Activated naive CD4-positive, alpha-beta T cell treated with anti-CD3 and anti-CD28 coated beads, Interleukin-2, amount 10 ng/mL, durations not matched to agents 7 days and 5 days (primary cell): Measurements from ENCODE around the gene TRIM66.
"Not testable (repeated sequence)": the region's sequence is repeated elsewhere in the genome, so short reads cannot be mapped to it uniquely, and the experiment has no call there.

Experiments used
- CTCF ChIA-PET: fragments of 350-600 bp; sonication (Branson Sonifier 250); formaldehyde crosslinking; loops from one replicate; lab custom pipeline; 2021; ENCODE audit warnings: antibody characterized with exemption; lab: Charles Lee
- DNase-seq: peaks from one replicate; pipeline ENCODE4 v3.0.0-alpha.2; 2020
- H3K27ac Mint-ChIP-seq: one replicate; pipeline ENCODE4 v1.8.0; 2021; ENCODE audit warnings: mild to moderate bottlenecking, moderate library complexity, mixed read lengths
- H3K27me3 Mint-ChIP-seq: one replicate; pipeline ENCODE4 v1.8.0; 2021; ENCODE audit warnings: mild to moderate bottlenecking, mixed read lengths
- H3K36me3 Mint-ChIP-seq: one replicate; pipeline ENCODE4 v1.8.0; 2021; ENCODE audit warnings: mixed read lengths
- H3K4me1 Mint-ChIP-seq: one replicate; pipeline ENCODE4 v1.8.0; 2021; ENCODE audit warnings: mixed read lengths
- H3K4me3 Mint-ChIP-seq: one replicate; pipeline ENCODE4 v1.8.0; 2021; ENCODE audit warnings: mild to moderate bottlenecking, moderate library complexity, mixed read lengths
- H3K9me3 Mint-ChIP-seq: one replicate; pipeline ENCODE4 v1.8.0; 2021; ENCODE audit warnings: mixed read lengths

Gene TRIM66

DNA sequence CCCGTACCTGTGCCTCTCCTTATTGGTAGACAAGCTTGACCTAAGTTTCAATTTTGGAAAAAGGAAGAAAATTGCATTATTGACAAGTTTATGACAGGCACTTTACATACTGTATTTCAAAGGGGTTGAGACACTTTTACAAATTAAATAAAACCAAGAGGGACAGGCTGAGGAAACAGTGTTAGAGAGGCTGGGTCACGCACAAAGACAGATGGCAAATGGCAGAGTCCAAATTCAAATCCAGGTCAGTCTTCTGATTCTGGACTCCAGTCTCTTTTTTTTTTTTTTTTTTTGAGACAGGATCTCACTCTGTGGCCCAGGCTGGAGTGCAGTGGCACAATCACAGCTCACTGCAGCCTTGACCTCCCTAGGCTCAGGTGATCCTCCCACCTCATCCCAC is 10.1 kb downstream of the TRIM66 start:
- CTCF ChIA-PET: interaction anchor here (1.3 kb wide), 1 partner anchor 46 kb away, joined by 4 read pairs; no protein-coding TSS in a partner anchor
- Mint-ChIP-seq H3K9me3 (no peaks in the 10 kb centered on the region), H3K4me3 (no peak overlapping the region), H3K36me3 (peaks cover 33% of the 10 kb centered on the region), H3K4me1 (peaks cover 4% of the 10 kb centered on the region), H3K27ac (no peak overlapping the region), H3K27me3 (no peaks in the 10 kb centered on the region)
- no peak for DNase-seq

- no peaks in the 10 kb centered on the region for H3K9me3 Mint-ChIP-seq
- H3K27me3 Mint-ChIP-seq: no peaks in the 10 kb centered on the region
- CTCF ChIA-PET: interaction anchor here (1.3 kb wide), 1 partner anchor 45 kb away, joined by 4 read pairs; no protein-coding TSS in a partner anchor
- DNase-seq: no peak
- H3K36me3 Mint-ChIP-seq: peaks cover 39% of the 10 kb centered on the region
- H3K4me3 Mint-ChIP-seq: no peak overlapping the region
- peaks cover 4% of the 10 kb centered on the region for H3K4me1 Mint-ChIP-seq
- H3K27ac Mint-ChIP-seq: no peak overlapping the region
These were observed 10.8 kb downstream of the TRIM66 start for GRCh38 chr11:8671651-8672062.

- CTCF ChIA-PET: interaction anchor here (1.3 kb wide), 1 partner anchor 44 kb away, joined by 4 read pairs; no protein-coding TSS in a partner anchor
These were observed 11.3 kb downstream of the TRIM66 start for GRCh38 chr11:8671193-8671612.

DNA sequence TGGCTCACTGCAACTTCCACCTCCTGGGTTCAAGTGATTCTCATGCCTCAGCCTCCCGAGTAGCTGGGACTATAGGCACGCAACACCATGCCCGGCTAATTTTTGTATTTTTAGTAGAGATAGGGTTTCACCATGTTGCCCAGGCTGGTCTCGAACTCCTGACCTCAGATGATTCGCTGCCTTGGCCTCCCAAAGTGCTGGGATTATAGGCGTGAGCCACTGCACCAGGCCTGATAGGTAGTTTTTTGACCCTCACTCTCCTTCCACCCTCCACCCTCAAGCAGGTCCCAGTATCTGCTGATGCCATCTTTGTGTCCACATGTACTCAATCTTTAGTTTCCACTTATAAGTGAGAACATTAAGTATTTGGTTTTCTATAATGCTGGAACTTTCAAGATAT is 12.4 kb downstream of the TRIM66 start:
- DNase-seq, H3K4me3 Mint-ChIP-seq, H3K27me3 Mint-ChIP-seq, H3K27ac Mint-ChIP-seq, H3K9me3 Mint-ChIP-seq, CTCF ChIA-PET, H3K4me1 Mint-ChIP-seq: not testable (repeated sequence)
- peaks cover 44% of the 10 kb centered on the region for H3K36me3 Mint-ChIP-seq

More at GRCh38 chr11:8671193-8671612, 11.3 kb downstream of the TRIM66 start:
- Mint-ChIP-seq H3K4me1 (peaks cover 4% of the 10 kb centered on the region), H3K9me3 (no peaks in the 10 kb centered on the region), H3K4me3 (no peak overlapping the region), H3K27me3 (no peaks in the 10 kb centered on the region), H3K36me3 (peaks cover 42% of the 10 kb centered on the region), H3K27ac (no peak overlapping the region)
- DNase-seq: no peak

- Mint-ChIP-seq H3K4me1 (no peaks in the 10 kb centered on the region), H3K9me3 (no peaks in the 10 kb centered on the region), H3K4me3 (no peak overlapping the region), H3K27ac (no peak overlapping the region), H3K36me3 (peaks cover 20% of the 10 kb centered on the region), H3K27me3 (no peaks in the 10 kb centered on the region)
- DNase-seq: no peak
- CTCF ChIA-PET: no interaction called here
These were observed 17.2 kb downstream of the TRIM66 start for GRCh38 chr11:8665222-8665621.

DNA sequence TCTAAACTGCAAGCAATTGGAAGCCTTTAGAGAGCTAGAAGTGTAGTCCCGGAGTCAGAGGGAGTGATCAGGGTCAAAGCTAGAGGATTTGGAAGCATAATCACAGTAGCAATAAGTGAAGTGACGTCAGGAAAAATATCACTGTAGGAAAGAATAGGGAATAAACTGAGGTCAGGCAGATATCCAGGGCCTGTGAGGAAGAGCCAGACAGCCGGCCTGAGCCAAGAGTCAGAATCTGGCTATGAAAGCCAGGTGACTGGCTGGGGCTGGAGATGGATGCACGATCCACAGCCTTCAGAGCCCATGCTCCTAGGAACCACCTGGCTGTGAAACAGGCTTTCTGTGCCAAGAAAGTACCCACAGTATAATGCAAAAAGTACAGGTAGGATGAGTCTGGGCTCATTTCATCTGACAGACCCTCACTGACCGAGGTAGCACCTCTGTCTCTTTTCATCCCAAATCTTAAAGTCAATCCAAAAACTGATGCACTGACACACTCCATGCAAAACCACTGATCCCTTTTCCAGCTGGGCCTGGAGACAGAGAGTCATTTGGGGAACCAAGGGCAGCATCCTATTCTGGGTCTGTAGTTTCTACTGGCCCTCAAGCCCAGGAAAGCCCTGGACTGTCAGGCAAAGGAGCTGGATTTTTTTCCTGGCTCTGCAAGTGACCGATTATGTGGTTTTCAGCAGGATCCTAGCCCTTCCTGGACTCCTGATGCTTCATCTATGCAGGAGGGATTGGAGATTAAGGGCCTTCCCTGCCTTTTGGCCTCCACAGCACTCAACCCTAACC is 21.3 kb downstream of the TRIM66 start:
- H3K36me3 Mint-ChIP-seq: peaks cover 5% of the 10 kb centered on the region
- no peak for DNase-seq
- H3K4me3 Mint-ChIP-seq: no peak overlapping the region
- H3K27ac Mint-ChIP-seq: no peak overlapping the region
- H3K27me3 Mint-ChIP-seq: no peaks in the 10 kb centered on the region
- no peaks in the 10 kb centered on the region for H3K9me3 Mint-ChIP-seq
- CTCF ChIA-PET: interaction anchor here (1.0 to 1.7 kb wide), 2 partner anchors 153 to 298 kb away, joined by 3 to 4 read pairs; no protein-coding TSS in a partner anchor
- H3K4me1 Mint-ChIP-seq: no peaks in the 10 kb centered on the region

DNA sequence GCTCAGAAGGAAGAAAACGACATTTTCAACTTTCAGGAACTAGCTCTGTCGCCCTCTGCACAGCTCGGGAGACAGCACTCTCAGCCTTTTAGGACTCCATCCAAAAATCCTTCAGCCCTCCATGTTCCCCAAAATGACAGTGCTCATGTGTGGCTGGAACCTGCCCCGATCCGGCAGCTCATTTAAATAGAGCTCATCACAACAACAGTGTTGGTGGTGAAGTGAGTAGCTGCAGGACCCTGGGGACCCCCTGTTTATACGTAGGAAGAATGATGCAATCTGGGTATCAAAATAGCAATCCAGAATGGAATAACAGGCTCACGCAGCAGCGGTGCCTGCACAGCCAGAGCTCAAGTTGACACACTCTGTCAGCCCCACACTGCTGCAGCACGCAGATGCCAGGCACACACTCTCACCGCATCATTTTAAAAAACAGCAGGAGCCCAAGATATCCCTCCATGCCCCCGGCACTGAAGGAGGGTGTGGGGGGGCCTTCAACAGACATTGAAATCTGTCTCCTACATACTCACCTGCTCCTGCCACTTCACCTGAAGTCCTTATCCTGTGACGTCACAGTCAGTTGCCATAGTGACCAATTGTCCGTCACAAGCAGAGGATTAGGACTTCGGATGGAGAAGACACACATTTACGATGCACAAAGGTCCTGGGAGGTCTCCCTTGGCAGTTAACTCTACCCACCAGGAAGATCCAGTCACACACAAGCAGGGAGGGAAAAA is 24.0 kb downstream of the TRIM66 start:
- no peaks in the 10 kb centered on the region for H3K27me3 Mint-ChIP-seq
- H3K36me3 Mint-ChIP-seq: peaks cover 3% of the 10 kb centered on the region
- peaks cover 3% of the 10 kb centered on the region for H3K4me1 Mint-ChIP-seq
- H3K9me3 Mint-ChIP-seq: no peaks in the 10 kb centered on the region
- CTCF ChIA-PET: no interaction called here
- DNase-seq: no peak
- H3K27ac Mint-ChIP-seq: no peak overlapping the region
- H3K4me3 Mint-ChIP-seq: no peak overlapping the region

GRCh38 chr11:8656291-8656690 is 26.2 kb downstream of the TRIM66 start:
- peaks cover 3% of the 10 kb centered on the region for H3K36me3 Mint-ChIP-seq
- H3K4me1 Mint-ChIP-seq: peaks cover 3% of the 10 kb centered on the region
- H3K27ac Mint-ChIP-seq: no peak overlapping the region
- no peaks in the 10 kb centered on the region for H3K27me3 Mint-ChIP-seq
- DNase-seq: no peak
- CTCF ChIA-PET: no interaction called here
- no peak overlapping the region for H3K4me3 Mint-ChIP-seq
- H3K9me3 Mint-ChIP-seq: no peaks in the 10 kb centered on the region

DNA sequence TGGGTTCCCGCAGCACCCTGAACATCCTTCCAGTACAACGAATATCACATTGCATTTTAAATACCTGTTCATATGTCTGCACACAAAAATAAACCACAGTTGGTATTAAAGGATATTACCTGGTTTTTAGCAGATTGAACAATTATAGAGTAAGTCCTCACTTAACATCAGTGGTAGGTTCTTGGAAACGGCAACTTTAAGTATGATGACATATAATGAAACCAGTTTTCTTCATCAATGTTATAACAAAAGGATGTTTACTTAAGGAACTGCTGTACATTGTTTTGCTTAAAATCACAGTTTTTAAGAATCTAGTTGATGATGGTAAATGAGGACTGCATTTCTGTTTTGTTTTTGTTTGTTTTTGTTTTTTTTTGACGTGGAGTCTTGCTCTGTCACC is 28.0 kb downstream of the TRIM66 start:
- no peaks in the 10 kb centered on the region for H3K9me3 Mint-ChIP-seq
- no peak overlapping the region for H3K4me3 Mint-ChIP-seq
- peaks cover 8% of the 10 kb centered on the region for H3K36me3 Mint-ChIP-seq
- no peak overlapping the region for H3K27ac Mint-ChIP-seq
- no peak for DNase-seq
- H3K27me3 Mint-ChIP-seq: no peaks in the 10 kb centered on the region
- peaks cover 3% of the 10 kb centered on the region for H3K4me1 Mint-ChIP-seq
- CTCF ChIA-PET: no interaction called here

- no peak for DNase-seq
- Mint-ChIP-seq H3K4me1 (peaks cover 8% of the 10 kb centered on the region), H3K36me3 (peaks cover 15% of the 10 kb centered on the region), H3K27ac (no peak overlapping the region), H3K4me3 (no peak overlapping the region), H3K9me3 (no peaks in the 10 kb centered on the region), H3K27me3 (no peaks in the 10 kb centered on the region)
- CTCF ChIA-PET: no interaction called here
These were observed 30.3 kb downstream of the TRIM66 start for GRCh38 chr11:8652140-8652539.

DNA sequence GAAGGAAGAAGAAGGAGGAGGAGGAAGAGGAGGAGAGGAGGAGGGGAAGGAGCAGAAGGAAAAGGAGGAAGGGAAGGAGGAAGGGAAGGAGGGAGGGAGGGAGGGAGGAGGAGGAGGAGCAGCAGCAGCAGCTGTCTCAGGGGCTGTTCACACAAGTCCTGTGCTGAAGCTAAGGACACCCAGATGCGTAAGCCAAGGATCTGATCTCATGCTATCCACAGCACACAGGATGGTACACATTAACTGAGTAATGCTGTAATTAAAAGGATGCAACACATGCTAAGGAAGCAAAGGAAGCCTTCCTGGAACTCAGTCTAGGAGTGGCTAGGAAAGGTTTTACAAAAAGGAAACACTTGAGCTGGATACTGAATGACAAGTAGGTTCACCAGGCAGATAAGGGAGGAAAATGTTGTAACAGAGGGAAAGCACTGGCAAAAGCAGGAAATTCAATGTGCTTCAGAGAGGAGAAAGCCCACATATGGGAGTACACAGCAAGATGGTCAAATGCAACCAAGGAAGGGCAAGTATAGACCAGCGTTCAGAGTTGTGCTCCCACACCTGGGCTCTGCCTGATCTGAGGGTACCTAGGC is 32.0 kb downstream of the TRIM66 start:
- Mint-ChIP-seq H3K4me1 (peaks cover 8% of the 10 kb centered on the region), H3K27ac (no peak overlapping the region), H3K9me3 (no peaks in the 10 kb centered on the region), H3K36me3 (peaks cover 20% of the 10 kb centered on the region), H3K27me3 (no peaks in the 10 kb centered on the region), H3K4me3 (no peak overlapping the region)
- DNase-seq: no peak
- CTCF ChIA-PET: no interaction called here

- Mint-ChIP-seq H3K27ac (no peak overlapping the region), H3K27me3 (no peaks in the 10 kb centered on the region)
- DNase-seq: no peak
These were observed 33.1 kb downstream of the TRIM66 start for GRCh38 chr11:8649361-8649760.

GRCh38 chr11:8646873-8647272 is 35.6 kb downstream of the TRIM66 start:
- CTCF ChIA-PET: no interaction called here

More at GRCh38 chr11:8649361-8649760, 33.1 kb downstream of the TRIM66 start:
- Mint-ChIP-seq H3K4me1 (peaks cover 7% of the 10 kb centered on the region), H3K9me3 (no peaks in the 10 kb centered on the region), H3K4me3 (no peak overlapping the region), H3K36me3 (peaks cover 20% of the 10 kb centered on the region)
- CTCF ChIA-PET: interaction anchor here (1.4 kb wide), 1 partner anchor 10 kb away, joined by 4 read pairs; no protein-coding TSS in a partner anchor

DNA sequence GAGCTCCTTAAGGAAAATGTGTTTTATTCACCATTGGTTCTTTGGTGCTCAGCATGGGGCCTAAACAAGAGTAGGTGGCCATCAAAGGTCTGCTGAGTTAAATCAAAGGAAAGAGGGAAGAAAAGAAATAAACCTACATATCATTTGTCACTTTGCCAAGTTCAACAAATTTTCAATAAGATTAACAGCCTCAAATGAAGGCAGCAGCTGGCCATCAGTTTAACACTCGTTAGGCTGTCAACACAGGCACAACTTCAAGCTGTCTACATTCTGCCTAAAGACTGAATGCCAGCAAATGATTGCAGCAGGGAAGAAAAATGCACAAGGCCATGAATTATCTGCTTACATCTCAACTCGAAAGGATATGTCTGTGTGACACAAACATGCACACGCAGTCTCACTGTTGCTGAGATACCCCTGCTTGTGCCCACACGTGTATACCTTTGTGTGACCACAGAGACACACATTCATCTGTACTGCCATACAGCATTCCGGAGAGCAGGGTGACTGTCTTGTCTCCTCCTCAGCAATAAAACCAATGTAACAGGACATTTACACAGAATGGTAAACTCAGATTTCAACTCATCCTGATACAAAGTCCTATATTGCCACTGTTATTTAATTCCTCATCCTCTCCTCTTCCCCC is 40.1 kb downstream of the TRIM66 start:
- no peaks in the 10 kb centered on the region for H3K9me3 Mint-ChIP-seq

More at GRCh38 chr11:8646873-8647272, 35.6 kb downstream of the TRIM66 start:
- Mint-ChIP-seq H3K4me1 (peaks cover 5% of the 10 kb centered on the region), H3K27ac (no peak overlapping the region), H3K9me3 (no peaks in the 10 kb centered on the region), H3K27me3 (no peaks in the 10 kb centered on the region), H3K36me3 (peaks cover 23% of the 10 kb centered on the region), H3K4me3 (no peak overlapping the region)
- no peak for DNase-seq

More for the DNA sequence above, 40.1 kb downstream of the TRIM66 start:
- Mint-ChIP-seq H3K4me1 (peaks cover 2% of the 10 kb centered on the region), H3K4me3 (no peak overlapping the region), H3K27me3 (no peaks in the 10 kb centered on the region), H3K27ac (no peak overlapping the region), H3K36me3 (peaks cover 36% of the 10 kb centered on the region)
- no peak for DNase-seq
- CTCF ChIA-PET: no interaction called here
